ENCODE results near the gene OR1L8.
"Not testable (repeated sequence)": the region's sequence is repeated elsewhere in the genome, so short reads cannot be mapped to it uniquely, and the experiment has no call there.

Gene OR1L8, protein sequence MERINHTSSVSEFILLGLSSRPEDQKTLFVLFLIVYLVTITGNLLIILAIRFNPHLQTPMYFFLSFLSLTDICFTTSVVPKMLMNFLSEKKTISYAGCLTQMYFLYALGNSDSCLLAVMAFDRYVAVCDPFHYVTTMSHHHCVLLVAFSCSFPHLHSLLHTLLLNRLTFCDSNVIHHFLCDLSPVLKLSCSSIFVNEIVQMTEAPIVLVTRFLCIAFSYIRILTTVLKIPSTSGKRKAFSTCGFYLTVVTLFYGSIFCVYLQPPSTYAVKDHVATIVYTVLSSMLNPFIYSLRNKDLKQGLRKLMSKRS

DNA sequence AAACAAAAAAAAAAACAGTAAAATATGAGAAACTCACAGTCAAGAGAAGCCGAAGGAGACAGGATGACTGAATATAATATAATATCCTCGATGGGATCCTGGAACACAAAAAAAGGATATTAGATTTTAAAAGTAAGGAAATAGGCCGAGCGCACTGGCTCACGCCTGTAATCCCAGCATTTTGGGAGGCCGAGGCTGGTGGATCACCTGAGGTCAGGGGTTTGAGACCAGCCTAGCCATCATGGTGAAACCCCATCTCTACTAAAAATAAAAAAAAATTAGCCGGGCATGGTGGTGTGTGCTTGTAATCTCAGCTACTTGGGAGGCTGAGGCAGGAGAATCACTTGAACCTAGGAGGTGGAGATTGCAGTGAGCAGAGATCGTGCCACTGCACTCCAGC is at the start of gene OR1L8:
OR1L8 (minus strand) TSS at position 101 of the 400 bp plus-strand sequence. CDS start 14,907 bp downstream, outside the sequence.
- DNase-seq: not testable (repeated sequence)

DNA sequence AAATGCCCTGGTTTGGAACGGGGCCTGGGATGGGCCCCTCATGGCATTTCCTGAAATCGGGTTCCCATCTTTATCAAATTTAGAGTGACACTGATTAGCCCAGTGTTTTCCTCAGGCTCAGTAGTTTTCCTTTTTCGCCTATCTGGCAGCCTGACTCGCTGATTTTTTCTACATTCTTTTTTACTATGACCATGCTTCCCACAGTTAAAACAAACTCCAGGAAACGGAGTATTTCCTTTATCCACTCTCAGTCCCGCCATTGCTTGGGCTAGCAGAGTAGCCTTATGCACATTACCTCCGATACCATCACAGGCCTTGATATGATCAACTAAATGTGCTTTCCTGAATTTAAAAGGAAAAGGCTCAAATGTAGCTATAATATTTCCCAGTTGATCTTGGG is 36.8 kb upstream of the OR1L8 start:
- DNase-seq: no peak

DNA sequence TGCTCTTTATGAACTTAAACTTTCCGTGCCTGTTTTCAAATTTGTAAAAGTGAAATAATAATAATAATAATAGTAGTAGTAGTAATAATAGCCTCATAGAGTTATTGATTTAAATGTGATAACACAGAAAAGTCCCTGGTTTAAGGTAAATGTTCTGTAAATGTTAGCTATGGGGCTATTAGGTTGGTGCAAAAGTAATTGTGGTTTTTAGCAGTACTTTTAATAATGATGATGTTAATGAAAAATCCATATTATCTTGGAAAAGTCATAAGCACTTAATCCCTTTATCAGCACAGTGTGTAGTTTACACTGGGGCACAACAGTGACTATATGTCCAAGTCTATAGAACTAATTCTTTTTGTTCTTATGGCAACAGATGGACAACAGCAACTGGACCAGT is 31.2 kb upstream of the OR1L8 start, which contains the start of gene OR1Q1:
OR1Q1 (plus strand) TSS at position 377 of the 400 bp plus-strand sequence; CDS start at position 377, 0 bp downstream.
- DNase-seq: no peak

DNA sequence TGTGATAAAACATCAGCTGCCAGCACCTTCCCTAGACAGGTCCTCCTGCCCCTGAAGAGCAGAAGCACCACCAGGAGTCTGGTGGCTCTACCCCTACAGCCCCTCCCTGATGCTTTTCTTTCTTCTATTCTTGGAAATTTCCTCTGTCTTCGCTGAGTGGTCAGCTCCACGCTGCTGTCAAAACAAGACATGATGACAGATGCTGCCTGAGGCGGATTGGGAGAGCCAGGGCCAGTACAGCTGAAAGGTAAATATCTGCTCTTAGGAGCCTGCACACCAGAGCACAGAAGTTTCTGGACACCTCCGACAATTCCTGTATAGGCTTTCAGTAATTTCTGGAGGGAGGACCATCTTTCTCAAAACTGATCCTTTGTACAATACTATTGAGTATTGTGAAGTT is 26.6 kb upstream of the OR1L8 start:
- no peak for DNase-seq

DNA sequence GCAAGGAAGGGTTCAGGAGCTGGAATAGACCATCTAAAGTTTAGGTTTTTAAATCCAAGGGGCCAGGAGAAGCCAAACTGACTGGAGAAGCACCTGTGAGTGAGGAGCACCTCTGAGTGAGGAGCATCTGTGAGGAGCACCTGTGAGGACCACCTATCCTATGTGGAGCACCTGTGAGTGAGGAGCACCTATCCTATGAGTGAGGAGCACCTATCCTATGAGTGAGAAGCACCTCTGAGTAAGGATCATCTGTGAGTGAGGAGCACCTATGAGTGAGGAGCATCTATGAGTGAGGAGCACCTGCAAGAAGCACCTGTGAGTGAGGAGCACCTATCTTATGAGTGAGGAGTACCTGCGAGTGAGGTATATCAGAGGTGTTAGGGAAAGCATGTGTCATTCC is 23.4 kb upstream of the OR1L8 start:
- DNase-seq: no peak

DNA sequence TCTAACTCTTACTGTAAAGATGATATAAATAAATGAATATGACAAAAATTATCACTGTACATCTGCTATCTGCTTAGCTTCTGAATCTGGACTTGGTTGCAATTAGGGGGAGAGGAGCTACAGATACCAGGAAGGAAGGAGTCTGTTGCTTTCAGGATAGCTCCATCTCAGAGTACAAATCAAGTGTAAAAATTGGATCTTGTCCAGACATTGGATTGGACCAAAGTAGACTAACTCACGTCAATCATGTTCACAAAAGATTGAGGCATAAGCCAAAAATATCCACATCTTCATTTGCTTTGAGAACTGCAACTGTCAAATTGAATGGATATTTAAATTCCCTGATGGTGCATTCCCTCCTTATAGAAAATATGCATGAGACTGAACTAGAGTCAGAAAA is 22.5 kb upstream of the OR1L8 start:
- DNase-seq: no peak

DNA sequence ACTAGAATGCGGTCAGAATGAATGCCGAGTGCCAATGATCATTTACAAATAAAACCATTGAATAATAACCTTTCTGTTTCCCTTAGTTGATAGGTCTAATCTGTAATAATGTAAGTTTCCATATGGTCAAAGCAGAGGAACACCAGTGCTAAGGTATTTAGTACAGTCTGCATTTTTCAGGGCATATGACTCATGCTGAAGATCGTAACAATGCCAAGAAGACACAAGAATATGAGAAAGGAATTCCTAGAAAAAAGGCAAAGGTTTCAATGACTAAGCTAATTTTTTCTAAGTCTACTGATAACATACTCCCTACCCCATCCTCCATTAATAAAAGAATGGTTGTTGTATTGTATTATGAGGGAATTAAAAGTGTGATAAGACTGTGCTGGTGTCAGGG is 2.8 kb downstream of the OR1L8 start:
- no peak for DNase-seq

DNA sequence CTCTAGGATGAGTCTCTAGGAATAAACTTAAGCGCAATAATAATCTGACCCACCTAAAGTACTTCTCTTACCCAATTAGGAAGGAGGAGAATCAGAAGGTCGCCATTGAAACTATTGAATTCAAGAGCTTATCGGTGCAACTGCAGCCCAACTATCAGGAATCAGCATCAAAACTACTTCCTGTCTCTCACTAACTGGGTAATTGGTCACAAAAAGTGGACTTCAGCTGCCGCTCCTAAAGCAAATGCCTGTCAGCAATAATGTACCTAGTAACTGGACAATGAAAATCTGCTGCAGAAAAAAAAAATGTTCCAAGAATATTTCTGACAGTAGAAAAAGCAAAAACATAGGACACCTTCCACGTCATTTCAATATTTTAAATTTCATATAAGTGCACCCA is 3.3 kb downstream of the OR1L8 start:
- no peak for DNase-seq

DNA sequence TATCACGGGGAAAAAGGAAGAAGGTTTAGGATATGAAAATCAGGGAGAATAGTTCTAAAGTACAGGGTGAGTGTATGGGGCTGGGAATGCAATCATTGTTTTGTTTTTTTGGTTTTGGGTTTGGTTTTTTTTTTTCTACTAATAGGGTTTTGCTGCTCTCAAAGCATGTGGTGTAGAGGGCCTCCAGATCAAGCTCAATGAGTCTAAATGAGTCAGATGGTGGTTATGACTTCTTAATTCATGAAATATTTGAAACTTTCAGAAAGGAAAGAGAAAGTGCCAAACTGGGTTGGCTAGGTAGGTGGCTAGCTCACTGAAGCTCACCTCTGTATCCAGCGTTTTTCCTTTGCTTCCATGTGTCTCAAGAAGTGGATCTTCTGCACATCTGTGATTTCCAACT is 10.7 kb downstream of the OR1L8 start:
- no peak for DNase-seq

DNA sequence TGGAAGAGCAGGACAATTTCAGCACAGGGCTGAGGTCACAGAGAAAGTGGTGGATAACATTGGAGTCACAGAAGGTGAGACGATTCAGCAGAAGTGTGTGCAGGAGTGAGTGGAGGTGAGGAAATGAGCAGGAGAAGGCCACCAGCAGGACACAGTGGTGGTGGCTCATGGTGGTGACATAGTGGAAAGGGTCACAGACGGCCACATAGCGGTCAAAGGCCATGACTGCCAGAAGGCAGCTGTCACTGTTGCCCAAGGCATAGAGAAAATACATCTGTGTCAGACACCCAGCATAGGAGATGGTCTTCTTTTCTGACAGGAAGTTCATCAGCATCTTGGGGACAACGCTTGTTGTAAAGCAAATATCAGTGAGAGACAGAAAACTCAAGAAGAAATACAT is 15.3 kb downstream of the OR1L8 start:
- no peak for DNase-seq

DNA sequence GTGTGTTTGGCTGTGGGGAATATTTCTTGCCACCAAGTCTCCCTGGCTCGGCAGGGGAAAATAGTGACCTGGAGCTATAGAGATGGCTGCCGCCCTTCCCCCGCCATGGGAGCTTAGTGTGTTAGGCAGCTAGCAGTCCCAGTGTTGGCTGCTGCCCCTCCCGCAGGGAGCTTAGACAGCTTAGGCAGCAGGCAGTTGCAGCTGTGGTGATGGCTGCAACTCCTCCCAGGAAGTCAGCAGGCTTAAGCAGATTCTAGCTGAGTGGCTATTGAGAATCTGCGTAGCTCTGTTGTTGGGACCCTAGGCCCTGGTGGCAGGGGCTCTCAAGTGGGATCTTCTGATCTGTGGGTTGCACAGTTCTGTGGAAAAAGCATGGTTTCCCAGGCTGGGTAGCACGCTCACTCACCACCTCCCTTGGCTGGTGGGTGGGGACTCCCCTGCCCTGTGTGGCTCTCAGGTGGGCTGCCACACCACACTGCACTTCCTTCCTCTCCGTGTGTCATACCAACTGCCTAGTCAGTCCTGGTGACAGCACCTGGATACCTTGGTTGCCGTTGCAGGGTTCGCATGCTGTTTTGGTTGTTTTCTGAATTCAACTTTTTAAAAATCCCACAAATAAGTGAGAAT is 20.9 kb downstream of the OR1L8 start:
- no peak for DNase-seq

DNA sequence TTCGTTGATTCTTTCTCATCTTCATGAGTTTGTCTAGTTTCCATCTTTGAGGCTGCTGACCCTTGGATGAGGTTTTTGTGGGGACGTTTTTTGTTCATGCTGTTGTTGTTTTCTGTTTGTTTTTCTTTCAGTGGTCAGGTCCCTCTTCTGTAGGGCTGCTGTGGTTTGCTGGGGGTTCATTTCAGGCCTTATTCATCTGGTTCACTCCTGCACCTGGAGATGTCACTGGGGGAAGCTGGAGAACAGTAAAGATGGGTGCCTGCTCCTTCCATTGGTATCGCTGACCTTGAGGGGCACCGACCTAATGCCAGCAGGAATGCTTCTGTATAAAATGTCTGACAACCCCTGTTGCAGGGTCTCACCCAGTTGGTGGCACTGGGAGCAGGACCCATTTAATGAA is 21.7 kb downstream of the OR1L8 start:
- DNase-seq: no peak

DNA sequence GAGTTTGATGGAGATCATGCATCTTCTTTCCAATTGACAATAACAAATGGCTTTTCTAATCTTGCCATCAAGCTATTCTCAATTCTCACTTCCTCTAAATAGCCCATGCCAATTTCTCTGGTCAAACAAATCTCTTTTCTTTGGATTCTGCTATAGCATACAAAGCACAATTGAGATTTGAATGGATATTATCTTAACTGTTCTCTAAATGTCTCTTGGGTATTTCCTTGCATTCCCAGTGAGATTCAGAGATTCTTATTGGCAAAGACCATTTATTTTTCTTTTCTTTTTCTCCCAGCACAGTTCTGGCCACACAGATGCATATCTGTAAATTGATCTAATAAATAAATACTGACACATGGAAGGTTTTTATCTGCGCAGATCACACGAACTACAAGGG is 30.4 kb downstream of the OR1L8 start, which contains the start of gene OR1N2:
OR1N2 (plus strand) TSS at position 301 of the 400 bp plus-strand sequence. CDS start 100 bp downstream, outside the sequence.
- no peak for DNase-seq

DNA sequence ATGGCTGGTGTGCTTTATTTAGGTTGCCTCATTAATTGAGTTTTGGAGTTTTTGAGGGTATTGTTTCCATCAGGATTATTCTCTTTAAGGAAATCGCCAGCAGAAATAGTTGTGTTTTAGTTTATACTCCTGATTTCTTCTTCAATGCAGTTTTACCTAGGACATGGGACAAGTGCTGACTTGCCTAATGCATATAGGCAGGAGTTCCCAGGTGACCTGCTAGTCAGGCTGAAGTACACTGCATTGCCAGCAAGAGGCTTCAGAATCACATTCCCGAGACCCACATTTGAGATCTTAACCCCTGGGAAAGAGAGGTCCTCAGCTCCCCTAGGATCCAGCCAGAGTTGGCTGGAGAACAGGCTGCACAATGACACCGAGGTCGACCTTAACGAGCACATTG is 31.8 kb downstream of the OR1L8 start:
- no peak for DNase-seq

DNA sequence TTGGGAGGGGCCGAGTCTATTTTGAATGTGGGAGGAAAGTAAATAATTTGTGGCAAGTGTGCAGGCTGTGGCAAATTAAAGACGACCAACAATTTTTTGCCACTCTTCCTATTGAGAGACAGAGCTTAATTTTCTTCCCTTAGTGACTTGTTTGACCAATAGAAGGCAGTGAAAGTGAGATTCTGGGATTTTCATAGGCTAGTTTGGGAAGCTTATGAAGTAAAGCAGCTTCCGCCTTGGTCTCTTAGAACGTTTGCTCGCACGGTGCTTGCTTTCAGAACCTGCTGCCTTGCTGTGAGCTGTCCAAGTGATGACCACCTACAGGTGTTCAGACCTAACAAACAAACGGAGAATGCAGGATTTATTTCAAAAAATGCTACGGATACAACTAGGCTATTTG is 37.0 kb downstream of the OR1L8 start:
- no peak for DNase-seq

DNA sequence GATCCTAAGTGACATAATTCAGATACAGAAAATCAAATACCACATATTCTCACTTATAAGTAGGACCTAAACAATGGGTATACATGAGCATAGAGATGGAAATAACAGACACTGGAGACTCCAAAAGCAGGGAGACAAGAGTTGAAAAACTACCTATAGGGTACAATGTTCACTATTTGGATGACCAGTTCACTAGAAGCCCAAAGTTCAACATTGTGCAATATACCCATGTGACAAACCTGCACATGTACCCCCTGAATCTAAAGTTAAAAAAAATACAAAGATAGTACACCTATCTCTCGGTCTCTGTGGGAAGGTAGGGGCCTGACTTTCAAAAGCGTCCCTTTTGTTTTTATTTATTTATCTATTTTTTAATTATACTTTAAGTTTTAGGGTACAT is 44.4 kb downstream of the OR1L8 start:
- no peak for DNase-seq

DNA sequence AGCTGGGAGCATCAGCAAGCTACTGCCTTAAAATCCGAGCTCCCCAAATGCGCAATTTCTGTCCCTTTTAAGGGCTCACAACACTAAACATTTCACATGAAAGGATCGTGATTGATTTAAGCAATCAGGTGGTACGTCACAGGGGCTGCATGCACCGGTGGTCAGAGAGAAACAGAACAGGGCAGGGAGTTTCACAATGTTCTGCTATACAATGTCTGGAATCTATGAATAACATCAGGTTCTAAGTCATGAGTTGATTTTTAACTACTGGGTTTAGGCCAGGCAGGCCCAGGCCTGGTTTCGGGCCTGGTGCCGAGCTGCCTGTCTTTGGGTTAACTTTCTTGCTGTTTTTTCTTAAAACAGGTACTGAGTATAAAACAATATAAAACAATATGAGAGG is 46.1 kb downstream of the OR1L8 start:
- not testable (repeated sequence) for DNase-seq

DNA sequence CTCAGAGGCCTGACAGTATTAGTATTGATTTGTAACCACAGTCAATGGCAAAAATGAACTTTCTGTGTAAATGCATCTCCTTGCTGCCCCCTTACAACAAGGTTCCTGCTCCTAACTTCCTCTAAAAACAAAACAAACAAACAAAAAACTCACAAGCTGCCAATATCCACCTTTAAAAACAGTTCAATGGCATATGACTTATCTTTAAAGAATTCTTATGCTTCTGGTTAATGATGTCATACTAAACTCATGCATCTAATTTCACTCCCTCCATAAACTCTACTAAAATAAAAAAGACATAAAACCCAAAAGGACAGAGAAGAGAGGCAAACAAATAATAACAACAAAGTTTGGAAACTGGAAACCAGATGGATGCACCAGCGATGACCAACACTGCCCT is 47.0 kb downstream of the OR1L8 start:
- no peak for DNase-seq

DNA sequence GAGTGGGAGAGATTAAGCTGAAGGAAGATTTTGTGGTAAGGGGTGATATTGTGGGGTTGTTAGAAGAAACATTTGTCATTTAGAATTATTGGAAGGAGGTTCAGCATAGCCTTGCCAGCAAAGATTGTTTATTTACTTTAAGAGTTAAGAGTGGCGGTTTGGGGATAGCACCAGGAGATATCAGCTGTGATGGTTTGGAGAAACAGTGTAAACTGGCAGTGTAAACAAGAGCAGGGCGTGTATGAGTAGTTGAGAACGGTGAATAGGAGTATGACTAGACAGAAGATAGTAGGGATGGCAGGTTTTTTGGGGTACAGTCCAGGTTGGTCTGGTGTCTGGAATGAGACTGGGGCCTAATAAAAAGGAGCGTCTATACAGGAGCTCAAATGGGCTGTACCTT is 52.0 kb downstream of the OR1L8 start:
- not testable (repeated sequence) for DNase-seq

DNA sequence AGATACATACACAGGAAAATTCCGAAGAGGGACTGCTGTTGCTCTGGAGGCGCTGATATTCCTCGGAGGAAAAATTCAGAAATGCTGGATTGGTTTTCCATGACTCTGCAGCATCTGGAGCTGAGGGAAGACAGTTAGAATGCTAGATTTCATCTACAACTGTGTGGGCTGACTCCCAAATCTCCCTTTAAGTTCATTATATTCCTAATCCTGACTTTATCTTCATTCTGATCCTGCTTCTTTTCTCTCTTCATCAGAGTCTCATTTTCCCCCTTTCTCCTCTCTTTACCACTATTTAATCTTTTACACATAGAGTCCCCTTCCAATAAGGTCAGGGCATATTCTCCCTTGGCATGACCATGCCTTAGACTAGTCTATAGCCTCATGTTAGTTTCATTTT is 56.0 kb downstream of the OR1L8 start, which contains the start of gene OR1N1:
OR1N1 (minus strand) TSS at position 101 of the 400 bp plus-strand sequence; CDS start at position 101, 0 bp downstream.
- DNase-seq: no peak

DNA sequence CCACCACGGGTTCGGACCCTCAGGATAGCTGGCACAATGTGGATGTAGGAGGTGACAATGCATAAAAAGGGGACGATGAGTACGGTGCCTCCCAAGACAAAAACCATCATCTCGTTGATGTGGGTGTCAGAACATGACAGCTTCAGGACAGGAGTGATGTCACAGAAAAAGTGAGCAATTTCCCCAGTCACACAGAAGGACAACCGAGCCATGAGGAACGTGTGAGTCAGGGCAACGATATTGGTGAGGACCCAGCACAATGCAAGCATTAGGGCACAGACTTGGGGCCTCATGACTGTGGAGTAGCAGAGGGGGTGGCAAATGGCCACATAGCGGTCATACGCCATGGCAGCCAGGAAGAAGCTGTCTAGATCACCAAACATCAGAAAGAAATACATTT is 56.6 kb downstream of the OR1L8 start:
- no peak for DNase-seq

DNA sequence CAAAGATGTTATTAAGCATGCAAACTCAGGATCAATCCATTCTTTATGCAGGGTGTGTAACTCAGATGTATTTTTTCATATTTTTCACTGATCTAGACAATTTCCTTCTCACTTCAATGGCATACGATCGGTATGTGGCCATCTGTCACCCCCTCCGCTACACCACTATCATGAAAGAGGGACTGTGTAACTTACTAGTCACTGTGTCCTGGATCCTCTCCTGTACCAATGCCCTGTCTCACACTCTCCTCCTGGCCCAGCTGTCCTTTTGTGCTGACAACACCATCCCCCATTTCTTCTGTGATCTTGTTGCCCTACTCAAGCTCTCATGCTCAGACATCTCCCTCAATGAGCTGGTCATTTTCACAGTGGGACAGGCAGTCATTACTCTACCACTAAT is 63.8 kb downstream of the OR1L8 start:
- no peak for DNase-seq

DNA sequence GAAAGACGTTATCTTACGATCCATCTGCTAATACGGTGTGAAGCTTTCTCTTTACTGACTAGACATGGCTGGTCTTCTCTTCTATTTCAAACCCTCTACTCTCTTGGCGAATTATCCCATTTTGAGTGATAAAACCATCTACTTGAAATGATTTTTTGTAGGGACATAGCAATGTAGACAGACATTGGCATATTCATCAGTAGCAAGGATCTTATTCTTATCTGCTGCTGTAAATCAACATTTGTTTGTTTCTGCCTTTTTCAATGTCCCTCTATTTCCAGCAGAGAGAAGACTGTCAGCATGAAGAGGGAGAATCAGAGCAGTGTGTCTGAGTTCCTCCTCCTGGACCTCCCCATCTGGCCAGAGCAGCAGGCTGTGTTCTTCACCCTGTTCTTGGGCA is 64.3 kb downstream of the OR1L8 start, which contains the start of gene OR1J4:
OR1J4 (plus strand) TSS at position 301 of the 400 bp plus-strand sequence; CDS start at position 301, 0 bp downstream.
- DNase-seq: no peak
